CD14-positive monocyte (primary cell): ENCODE data around the gene COQ9. TPM values are rescaled to one million over a fixed set of nuclear protein-coding genes. Genes with fewer than 3 reads are reported as not detected.
A peak's percentile ranks its signal among the peaks of the same experiment; 100 is the strongest.

Experiments used
- DNase-seq, 3 donors: peaks; one replicate each; pipeline ENCODE4 v3.0.0-alpha.2; 2011 to 2022
- H2AFZ ChIP-seq: 2 replicates; pipeline ENCODE4 v1.6.0; 2012; ENCODE audit warnings: mild to moderate bottlenecking, low read depth, low read length, inconsistent platforms; ENCODE audit not compliant: insufficient read depth, poor library complexity, severe bottlenecking
- H3K27ac ChIP-seq, 2 donors: 1 replicate in 1 of 2; 2 replicates in 1 of 2; pipeline ENCODE4 v1.5.1; 2012 to 2013; ENCODE audit warnings: low read length in 2 of 2, control low read depth in 1 of 2, inconsistent platforms in 1 of 2, low read depth in 1 of 2, mild to moderate bottlenecking in 1 of 2
- H3K27me3 ChIP-seq, 2 donors: one replicate each; pipeline versions ENCODE4 v1.6.0 to v1.6.1; 2011 to 2013; ENCODE audit warnings: low read length in 2 of 2; ENCODE audit not compliant: control insufficient read depth in 2 of 2, insufficient read depth in 2 of 2
- H3K36me3 ChIP-seq, 2 donors: replicated peaks in 1 of 2; 1 replicate in 1 of 2; 2 replicates in 1 of 2; pipeline versions ENCODE4 v1.5.1 to v1.6.1; 2012 to 2013; ENCODE audit warnings: low read length in 2 of 2, control low read depth in 1 of 2, inconsistent platforms in 1 of 2, mild to moderate bottlenecking in 1 of 2; ENCODE audit not compliant: insufficient read depth in 2 of 2, control insufficient read depth in 1 of 2
- H3K4me1 ChIP-seq, 2 donors: 1 replicate in 1 of 2; 2 replicates in 1 of 2; pipeline versions ENCODE4 v1.5.1 to v1.6.1; 2012 to 2013; ENCODE audit warnings: low read length in 2 of 2, control low read depth in 1 of 2, inconsistent platforms in 1 of 2, mild to moderate bottlenecking in 1 of 2, moderate library complexity in 1 of 2; ENCODE audit not compliant: insufficient read depth in 2 of 2, control insufficient read depth in 1 of 2
- H3K4me2 ChIP-seq: replicated peaks from 2 replicates; pipeline ENCODE3; 2012; ENCODE audit warnings: low read length, moderate library complexity, mild to moderate bottlenecking; ENCODE audit not compliant: poor library complexity, severe bottlenecking; ENCODE audit errors: extremely low read depth
- H3K4me3 ChIP-seq, 3 experiments: fragments of 200-600 bp in 1 of 3; sonication (generic) in 1 of 3; replicated peaks in 1 of 3; 1 replicate in 2 of 3; 2 replicates in 1 of 3; pipeline ENCODE4 v1.5.1; 2011 to 2013; ENCODE audit warnings: low read length in 3 of 3, mild to moderate bottlenecking in 3 of 3, control low read depth in 2 of 3, low read depth in 2 of 3, inconsistent platforms in 1 of 3, moderate library complexity in 1 of 3
- H3K79me2 ChIP-seq: 2 replicates; pipeline ENCODE4 v1.6.0; 2012; ENCODE audit warnings: mild to moderate bottlenecking, control low read depth, inconsistent platforms, low read length, moderate library complexity; ENCODE audit not compliant: insufficient read depth
- H3K9ac ChIP-seq: 2 replicates; pipeline ENCODE4 v1.6.0; 2017; ENCODE audit warnings: low read length, mild to moderate bottlenecking; ENCODE audit not compliant: insufficient read depth, poor library complexity, severe bottlenecking
- H3K9me3 ChIP-seq, 2 donors: replicated peaks in 1 of 2; 1 replicate in 1 of 2; 2 replicates in 1 of 2; pipeline versions ENCODE4 v1.5.1 to v1.6.1; 2012 to 2013; ENCODE audit warnings: low read length in 2 of 2, control low read depth in 1 of 2; ENCODE audit not compliant: control insufficient read depth in 1 of 2, insufficient read depth in 1 of 2
- H4K20me1 ChIP-seq: 2 replicates; pipeline ENCODE4 v1.6.0; 2012; ENCODE audit warnings: mild to moderate bottlenecking, low read length, control low read depth, moderate library complexity; ENCODE audit not compliant: insufficient read depth
- H3K27ac Mint-ChIP-seq, 7 donors: one replicate each; pipeline ENCODE4 v1.8.0; 2020; ENCODE audit warnings: mild to moderate bottlenecking in 7 of 7, mixed read lengths in 7 of 7, moderate library complexity in 6 of 7, inconsistent platforms in 2 of 7
- H3K27me3 Mint-ChIP-seq, 3 donors: one replicate each; pipeline ENCODE4 v1.8.0; 2021 to 2022; ENCODE audit warnings: low read depth in 3 of 3, mild to moderate bottlenecking in 3 of 3, mixed read lengths in 3 of 3, moderate library complexity in 3 of 3, inconsistent platforms in 1 of 3
- H3K36me3 Mint-ChIP-seq, 2 donors: one replicate each; pipeline ENCODE4 v1.8.0; 2020; ENCODE audit warnings: mixed read lengths in 2 of 2, inconsistent platforms in 1 of 2, mild to moderate bottlenecking in 1 of 2
- H3K4me1 Mint-ChIP-seq: one replicate; pipeline ENCODE4 v1.8.0; 2020; ENCODE audit warnings: mild to moderate bottlenecking, mixed read lengths
- H3K4me3 Mint-ChIP-seq, 2 donors: one replicate each; pipeline ENCODE4 v1.8.0; 2020; ENCODE audit warnings: mild to moderate bottlenecking in 2 of 2, mixed read lengths in 2 of 2, moderate library complexity in 1 of 2
- H3K9me3 Mint-ChIP-seq, 7 donors: one replicate each; pipeline ENCODE4 v1.8.0; 2020 to 2022; ENCODE audit warnings: mixed read lengths in 7 of 7, mild to moderate bottlenecking in 6 of 7, moderate library complexity in 6 of 7, inconsistent platforms in 2 of 7
- CTCF ChIP-seq: fragments of 200-600 bp; IDR thresholded peaks from one replicate; pipeline ENCODE4 v1.8.0; 2022; ENCODE audit warnings: antibody characterized with exemption, mild to moderate bottlenecking
- WGBS: methylation state at CpG from one replicate; pipeline ENCODE4 v1.1.5; 2013; ENCODE audit warnings: missing lambda C conversion rate; ENCODE audit not compliant: insufficient coverage; 5-methylcytosine and 5-hydroxymethylcytosine counted together
- intact Hi-C, 2 donors: fragments of 100-400 bp; cut with micrococcal nuclease; formaldehyde crosslinking; loops; one replicate each; pipeline versions ENCODE4 v1.15.0 to v1.15.1; 2023
- polyA plus RNA-seq, 3 donors: library from polyadenylated mRNA; depleted of rRNA in 1 of 3; unstranded in 2 of 3; stranded (reverse) in 1 of 3; fragments of 300-500 nt in 2 of 3; fragments of >200 nt in 1 of 3; fragmentation: Illumina TruSeq in 2 of 3; gene quantifications; 1 replicate in 2 of 3; 2 replicates in 1 of 3; pipeline ENCODE4 v1.2.3, GENCODE V29; 2012 to 2021

COQ9 gene
- polyA plus RNA-seq, 3 donors, result 32.7 to 47.8 (median 38.4) TPM

- Mint-ChIP-seq H3K4me3 (no peak overlapping the region), H3K36me3 (peaks cover 55 to 68% of the 10 kb centered on the region in 2 donors), H3K9me3 (no peaks in the 10 kb centered on the region), H3K4me1 (no peaks in the 10 kb centered on the region), H3K27me3 (no peaks in the 10 kb centered on the region), H3K27ac (no peak overlapping the region)
- no peak for TF ChIP-seq CTCF
- intact Hi-C loops, result no loop called here
- DNase-seq, result no peak
- no peaks in the 10 kb centered on the region for H3K27me3 ChIP-seq
- H3K4me1 ChIP-seq, result no peaks in the 10 kb centered on the region
- H3K36me3 ChIP-seq, result peaks cover 52 to 65% of the 10 kb centered on the region in 2 donors
- H2AFZ ChIP-seq, result no peak overlapping the region
- no peaks in the 10 kb centered on the region for H4K20me1 ChIP-seq
- H3K79me2 ChIP-seq, result no peaks in the 10 kb centered on the region
- H3K4me3 ChIP-seq, result no peak overlapping the region
- H3K27ac ChIP-seq, result no peak overlapping the region
- H3K4me2 ChIP-seq, result no peak overlapping the region
- no peaks in the 10 kb centered on the region for H3K9me3 ChIP-seq
- H3K9ac ChIP-seq, result no peak overlapping the region
Observed at GRCh38 chr16:57427824-57428223, 19.5 kb upstream of the COQ9 start.

DNA sequence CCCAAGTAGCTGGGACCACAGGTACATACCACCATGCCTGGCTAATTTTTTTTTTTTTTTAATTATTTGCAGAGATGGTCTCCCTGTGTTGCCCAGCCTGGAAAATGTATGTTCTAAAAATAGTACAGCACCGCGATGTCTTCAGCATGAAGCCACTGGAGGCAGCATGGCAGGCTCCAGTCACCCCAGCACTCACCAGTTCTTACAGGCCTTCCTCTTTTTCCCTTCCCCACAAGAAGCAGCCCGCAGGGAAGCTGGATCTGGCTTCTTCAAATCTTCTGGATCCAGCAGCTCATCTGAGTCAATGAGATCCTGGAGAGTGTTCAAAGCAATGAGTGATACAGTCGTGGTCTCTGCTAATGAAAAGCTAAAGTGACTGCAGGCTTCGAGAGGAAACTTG, 16.3 kb upstream of the COQ9 start:
- no peaks in the 10 kb centered on the region for H3K9me3 ChIP-seq
- H3K4me1 ChIP-seq, result no peaks in the 10 kb centered on the region
- H3K27ac ChIP-seq, result no peak overlapping the region
- H3K27me3 ChIP-seq, result no peaks in the 10 kb centered on the region
- intact Hi-C loops, result no loop called here
- no peak overlapping the region for H3K9ac ChIP-seq
- Mint-ChIP-seq H3K36me3 (peaks cover 84 to 98% of the 10 kb centered on the region in 2 donors), H3K27me3 (no peaks in the 10 kb centered on the region), H3K27ac (peak overlapping the region in 2 of 7 donors; percentile 37 to 64), H3K4me3 (no peak overlapping the region), H3K4me1 (no peaks in the 10 kb centered on the region), H3K9me3 (no peaks in the 10 kb centered on the region)
- H4K20me1 ChIP-seq, result no peaks in the 10 kb centered on the region
- TF ChIP-seq CTCF, result no peak
- peaks cover 84 to 96% of the 10 kb centered on the region in 2 donors for H3K36me3 ChIP-seq
- no peak for DNase-seq
- H3K4me3 ChIP-seq, result no peak overlapping the region
- H2AFZ ChIP-seq, result no peak overlapping the region
- no peaks in the 10 kb centered on the region for H3K79me2 ChIP-seq
- WGBS, result 92% methylated on average over 3 of the region's 5 CpGs
- H3K4me2 ChIP-seq, result no peak overlapping the region
